SK-N-MC (cell line): Measurements from ENCODE around the gene CDHR4.

Experiments used
- EZH2 ChIP-seq: fragments of 200-600 bp; sonication (generic); IDR thresholded peaks from one replicate; pipeline ENCODE4 v1.6.1; 2017; ENCODE audit warnings: antibody characterized with exemption
- FOXP2 ChIP-seq: optimal IDR thresholded peaks from 2 replicates; pipeline ENCODE3; 2011; ENCODE audit warnings: mild to moderate bottlenecking, moderate library complexity; ENCODE audit not compliant: insufficient read depth; ENCODE audit errors: extremely low read length, control extremely low read depth
- POLR2AphosphoS5 ChIP-seq: IDR thresholded peaks from 2 replicates; pipeline ENCODE4 v1.6.1; 2012; ENCODE audit warnings: mild to moderate bottlenecking, low read depth, low read length, borderline replicate concordance

GRCh38 chr3:49763981-49764380 lies 35.7 kb downstream of the CDHR4 start:
- TF ChIP-seq FOXP2 (no peak), EZH2 (no peak), POLR2AphosphoS5 (no peak)
